HG03442 (cell line): Measurements from ENCODE around the gene NR2F1-AS1.
"Not testable (repeated sequence)": the region's sequence is repeated elsewhere in the genome, so short reads cannot be mapped to it uniquely, and the experiment has no call there.

ENCODE experiments used
- ATAC-seq: cut with Tn5 transposase; IDR thresholded peaks from one replicate; pipeline ENCODE4 v1.9.1; 2021; ENCODE audit warnings: mild to moderate bottlenecking, moderate library complexity; ENCODE audit not compliant: unreplicated experiment

Gene NR2F1-AS1

DNA sequence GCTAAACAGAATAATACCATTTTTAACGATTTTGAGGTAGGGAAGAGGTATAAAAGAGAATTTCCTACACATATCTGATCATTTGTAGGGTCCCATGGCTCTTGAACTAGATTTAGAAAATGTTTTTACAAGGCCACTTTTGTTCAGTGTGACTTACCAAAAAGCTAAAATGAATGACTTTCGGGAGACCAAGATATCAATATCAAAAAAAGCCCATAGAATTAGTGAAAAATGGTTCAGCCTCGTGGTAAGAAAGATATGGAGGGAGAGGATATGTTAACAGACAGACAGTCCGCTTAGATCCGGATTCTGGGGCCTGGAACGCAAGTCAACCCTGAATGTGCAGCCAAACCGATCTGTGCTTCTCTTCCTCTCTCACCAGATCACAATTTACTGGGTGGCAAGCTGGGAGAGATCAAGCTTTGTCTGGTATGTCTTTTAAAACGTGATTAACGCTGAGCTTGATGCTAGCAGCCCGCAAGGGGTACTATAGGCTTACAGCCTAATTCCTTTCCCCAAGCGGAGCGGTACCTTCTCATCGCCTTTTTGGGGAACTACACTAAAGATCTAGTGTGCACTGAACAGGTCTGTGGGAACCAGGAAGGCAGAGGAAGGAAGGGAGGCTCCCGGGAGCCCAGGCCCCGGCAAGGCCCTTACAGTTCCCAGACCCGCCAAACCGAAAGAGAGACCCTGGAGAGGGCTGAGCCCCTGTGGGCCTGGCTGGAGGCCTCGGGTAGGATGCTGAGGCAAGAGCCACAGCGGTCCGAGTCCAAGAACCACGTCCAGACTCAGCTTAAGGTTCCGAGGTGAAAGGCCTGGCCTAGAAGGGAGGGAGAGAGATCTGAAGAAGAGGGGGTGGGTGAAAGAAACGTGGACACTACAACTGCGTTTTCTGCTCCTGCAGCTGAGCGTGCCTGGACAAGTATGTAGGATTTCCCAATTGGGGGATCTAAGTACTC lies 2.9 kb downstream of the NR2F1-AS1 start:
- no peak for ATAC-seq

DNA sequence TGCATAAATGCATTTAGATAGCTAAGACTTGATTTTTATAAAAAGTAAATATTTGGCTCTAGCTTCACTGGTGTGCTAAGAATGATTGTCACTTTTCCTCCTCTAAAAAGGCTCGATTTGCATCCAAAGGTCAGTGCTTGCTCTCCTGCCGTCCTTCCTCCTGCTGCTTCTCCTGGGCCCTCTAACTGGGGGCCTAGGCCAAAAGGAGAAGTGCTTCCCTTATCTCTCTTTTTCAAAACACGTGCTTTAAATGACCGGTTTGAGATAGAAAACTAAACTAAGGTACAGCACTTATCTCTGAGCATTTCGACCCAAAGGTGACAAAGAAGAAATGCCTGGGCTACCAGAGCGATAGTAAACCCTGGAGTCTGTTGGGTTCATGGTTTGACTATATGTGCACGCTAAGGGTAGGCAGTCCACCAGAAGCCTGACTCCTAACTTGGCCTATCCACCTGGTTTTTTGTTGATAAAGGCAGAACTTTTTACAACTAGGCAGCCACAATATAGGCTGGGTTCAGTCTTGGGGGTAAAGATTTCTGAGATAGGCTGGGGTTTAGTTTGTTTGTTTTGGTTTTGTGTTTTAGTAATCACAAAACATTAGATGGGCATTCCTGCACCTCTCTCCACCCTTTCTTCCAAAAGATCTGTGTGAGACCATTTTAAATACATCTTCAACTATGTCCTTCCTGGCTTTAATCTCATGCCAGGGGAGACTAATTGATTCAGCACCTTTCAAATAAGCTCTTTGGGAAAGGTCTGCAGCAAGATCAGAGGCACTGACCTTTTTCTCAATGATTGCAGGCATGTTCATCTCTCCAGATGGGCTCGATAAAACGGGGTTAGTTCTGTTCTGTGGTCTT lies 3.8 kb downstream of the NR2F1-AS1 start:
- ATAC-seq = no peak

DNA sequence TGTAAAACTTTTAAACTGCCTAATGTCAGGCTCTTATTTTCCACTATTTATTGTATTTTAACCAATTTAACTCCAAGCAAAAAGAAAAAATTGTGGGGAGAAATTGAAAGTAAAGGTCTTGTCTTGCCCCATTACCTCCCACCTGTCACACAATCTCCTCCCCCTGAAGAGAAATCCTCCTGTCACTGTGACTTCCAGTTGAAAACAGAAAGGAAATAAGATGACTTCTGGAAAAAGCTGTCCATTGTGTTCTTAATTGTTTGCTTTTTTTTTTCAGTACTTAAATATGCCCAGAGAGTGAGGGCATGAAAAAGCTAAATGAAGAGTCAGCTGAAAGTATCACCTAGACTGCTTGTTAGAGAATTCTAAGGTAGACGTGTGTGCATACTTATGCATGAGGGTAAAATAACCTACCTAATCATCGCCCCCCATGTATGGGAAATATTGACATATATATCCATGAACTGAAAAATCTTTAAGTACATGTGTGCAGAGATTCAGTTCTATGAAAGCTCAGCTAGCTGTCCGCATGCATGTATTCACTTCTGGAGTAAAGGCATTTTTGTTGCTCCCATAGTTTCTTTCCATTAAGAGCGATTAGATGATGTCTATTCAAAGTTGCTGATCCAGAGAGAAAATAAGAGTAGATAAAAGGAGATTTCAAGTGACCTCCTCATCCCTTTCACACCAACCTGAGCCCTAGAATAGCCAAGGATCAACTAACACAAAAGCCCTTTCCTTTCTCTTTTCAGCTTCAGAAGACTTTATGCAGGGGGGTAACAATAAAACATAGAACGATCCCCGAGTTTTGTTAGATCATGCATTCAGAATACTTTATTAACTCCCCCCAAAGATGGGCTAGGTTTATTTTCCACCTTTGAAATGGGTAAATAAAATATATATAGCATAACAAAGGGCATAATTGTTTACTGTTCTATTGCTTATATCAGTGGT lies 5.3 kb downstream of the NR2F1-AS1 start:
- ATAC-seq = no peak

DNA sequence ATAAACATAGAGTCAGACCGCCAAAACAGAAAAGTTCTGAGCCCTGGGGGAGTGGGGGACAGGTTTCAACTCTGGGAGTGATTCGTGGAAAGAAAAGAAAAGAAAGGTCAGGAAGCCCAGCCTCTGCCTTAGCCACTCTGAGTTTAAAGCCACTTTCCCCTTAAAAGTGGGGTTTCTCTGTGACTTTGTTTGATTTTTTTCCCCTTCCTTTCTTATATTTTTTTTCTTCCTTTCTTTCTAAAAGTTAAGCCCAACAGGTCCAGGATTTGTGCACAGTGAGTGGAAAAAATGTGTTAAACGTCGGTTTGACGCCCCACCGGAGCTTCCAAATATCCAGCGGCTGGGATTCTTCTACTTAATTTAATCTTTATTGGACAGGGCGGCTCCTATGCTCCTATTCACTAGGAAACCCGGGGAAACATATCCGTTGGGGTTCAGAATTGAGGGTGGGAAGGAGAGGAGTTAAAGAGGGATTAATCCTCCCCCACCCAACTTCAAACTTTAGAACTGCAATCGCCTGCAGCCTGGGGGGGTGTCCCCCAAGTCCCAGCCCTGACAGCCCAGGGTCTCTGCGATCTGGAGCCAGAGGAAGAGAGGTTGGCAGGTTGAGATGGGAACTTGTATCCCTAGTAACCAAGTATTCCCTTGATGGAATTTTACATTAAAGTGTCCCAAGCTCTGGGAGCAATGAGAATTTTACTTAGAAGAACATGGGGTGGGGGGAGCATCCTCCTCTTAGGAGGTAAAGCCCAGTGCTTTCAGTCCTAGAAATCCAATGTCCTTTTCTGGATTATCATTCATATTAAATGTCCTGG lies 6.3 kb downstream of the NR2F1-AS1 start:
- no peak for ATAC-seq

DNA sequence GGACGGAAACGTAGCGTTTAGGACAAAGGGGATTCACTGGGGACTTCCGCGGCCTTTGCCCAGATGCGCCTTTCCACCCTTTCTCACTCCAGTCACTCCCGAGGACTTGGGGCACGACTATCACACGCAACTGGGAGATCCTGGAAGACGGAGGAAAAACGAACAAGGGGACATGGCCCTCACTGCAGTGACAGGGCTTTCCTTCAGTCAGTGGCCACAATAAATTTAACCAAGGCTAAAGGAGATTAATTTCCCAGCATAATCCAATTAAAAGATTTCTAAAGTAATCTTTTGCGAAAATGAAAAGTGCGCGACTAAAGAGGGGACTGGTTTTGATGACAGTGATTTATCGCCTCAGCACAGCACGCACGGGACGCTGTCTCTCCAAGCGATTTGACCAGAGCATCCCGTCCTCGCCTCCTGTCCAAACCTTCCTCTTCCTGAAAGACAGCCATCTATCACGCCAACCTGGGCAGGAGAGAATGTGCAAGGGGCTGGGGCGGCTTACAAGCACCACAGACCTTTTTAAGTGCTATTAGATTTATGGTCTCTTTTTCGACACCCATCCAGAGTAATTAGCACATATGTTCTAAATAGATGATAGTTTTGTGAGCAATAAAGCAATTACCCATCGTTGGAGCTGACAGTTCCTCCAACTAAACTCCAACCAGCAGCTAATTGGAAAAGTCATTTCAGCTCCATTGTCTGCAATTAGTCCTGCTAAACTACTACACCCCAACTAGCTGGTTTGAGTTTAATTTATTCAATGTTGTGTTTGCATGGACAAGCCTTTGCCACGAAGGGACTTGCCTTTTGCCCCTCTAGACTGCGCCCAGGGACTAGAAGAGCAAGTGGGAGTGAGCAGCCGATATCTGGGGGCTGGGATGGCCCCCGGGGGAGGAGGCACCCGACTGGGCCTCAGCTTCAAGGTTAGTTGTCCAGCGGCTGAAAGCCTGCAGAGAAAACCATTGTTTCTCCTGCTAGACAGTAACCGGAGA lies 7.4 kb downstream of the NR2F1-AS1 start:
- no peak for ATAC-seq

DNA sequence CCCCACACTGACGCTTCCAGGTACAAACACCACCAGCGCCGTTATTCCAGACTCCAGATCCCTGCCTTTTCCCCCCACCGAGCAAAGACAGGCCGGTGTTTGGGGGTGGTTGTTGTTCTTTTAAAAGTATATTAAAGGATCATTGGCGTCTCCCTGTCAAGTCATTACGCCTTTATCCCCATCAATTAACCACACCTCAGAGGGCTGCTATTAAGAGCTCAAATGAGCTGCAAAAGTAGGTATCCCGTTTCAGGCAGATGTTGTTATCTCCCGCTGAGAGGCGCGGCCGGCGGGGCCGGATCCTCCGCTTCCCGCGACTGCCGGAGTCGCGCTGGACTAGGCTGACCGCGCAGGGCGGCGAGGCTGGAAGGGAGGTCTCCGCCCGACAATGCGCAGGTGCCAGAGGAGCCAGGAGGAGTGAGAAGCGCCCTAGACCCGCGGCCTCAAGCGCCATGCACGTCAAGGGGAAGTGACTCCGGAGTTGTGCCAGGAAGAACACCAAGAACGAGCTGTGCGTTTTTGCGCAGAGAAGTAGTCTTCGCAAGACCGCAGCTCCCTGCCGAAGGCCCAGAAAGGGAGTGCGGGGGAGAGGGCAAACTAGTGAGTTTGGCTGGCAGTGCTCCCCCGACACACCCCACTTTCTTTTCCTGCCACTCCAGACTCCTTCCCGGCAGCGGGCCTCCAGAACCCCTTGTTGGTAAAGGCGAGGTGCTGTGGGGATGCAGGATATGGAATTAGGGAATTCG lies 8.2 kb downstream of the NR2F1-AS1 start:
- ATAC-seq = no peak

DNA sequence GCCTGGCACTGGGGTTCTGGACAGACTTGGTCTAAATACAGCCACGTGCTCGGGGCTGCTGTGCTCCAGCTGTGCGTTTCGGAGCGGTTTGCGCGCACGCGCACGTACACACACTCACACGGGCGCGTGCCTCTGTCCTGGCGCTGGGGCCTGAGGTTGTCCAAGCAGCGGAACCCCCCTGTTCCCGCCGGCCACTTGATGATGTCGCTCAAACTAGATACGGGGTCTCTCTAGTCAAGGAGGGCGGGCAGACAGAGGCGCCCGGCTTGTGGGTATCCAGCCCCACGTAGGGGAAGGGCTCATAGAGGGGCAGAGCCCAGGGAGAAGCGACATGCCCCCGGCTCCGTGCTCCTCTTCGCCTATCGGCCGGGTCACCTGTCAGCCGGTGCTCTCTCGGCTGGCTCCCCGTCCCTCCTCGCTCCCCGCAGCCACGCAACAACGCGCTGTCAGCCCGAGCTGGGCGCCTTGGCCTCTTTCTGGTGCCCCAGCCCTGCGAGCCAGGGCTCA lies 8.9 kb downstream of the NR2F1-AS1 start:
- no peak for ATAC-seq

DNA sequence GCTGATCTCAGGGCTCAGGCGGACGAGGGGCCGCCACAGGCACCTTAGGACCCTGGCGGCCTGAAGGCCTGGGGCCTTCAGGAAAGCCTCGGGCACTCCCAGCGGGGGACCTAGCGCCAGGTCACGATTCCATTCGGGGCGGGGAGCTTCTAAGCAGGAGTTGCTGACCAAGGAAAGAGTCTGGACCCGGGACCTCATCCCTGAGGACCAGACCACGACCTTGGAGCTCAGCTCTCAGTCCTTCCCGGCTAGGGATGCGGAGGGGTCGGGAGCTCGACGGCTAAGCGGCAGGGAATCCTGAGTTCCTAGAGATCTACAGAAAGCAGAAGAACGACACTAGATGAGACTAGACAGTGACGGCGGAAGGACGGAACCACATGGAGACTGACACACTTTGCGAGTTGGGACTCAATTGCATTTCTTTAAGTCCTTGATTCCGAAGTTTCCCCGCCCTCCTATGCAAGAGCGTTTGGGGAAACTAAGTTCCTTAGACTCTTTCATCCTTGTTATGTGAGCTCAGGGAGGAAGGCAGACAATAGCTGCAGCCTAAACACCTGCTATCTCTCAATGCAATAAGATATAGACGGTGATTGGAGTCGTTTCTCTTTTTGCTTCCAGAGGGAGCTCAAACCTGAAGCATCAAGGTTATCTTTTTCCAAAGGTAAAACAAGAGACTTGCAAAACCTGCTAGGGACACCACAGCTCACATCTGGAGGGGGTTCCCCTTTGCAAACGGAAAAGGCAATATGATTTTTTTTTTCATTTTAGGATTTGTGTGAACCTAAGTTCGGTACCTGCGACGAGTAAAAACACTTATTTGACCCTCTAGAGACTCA lies 9.7 kb downstream of the NR2F1-AS1 start:
- ATAC-seq = no peak

DNA sequence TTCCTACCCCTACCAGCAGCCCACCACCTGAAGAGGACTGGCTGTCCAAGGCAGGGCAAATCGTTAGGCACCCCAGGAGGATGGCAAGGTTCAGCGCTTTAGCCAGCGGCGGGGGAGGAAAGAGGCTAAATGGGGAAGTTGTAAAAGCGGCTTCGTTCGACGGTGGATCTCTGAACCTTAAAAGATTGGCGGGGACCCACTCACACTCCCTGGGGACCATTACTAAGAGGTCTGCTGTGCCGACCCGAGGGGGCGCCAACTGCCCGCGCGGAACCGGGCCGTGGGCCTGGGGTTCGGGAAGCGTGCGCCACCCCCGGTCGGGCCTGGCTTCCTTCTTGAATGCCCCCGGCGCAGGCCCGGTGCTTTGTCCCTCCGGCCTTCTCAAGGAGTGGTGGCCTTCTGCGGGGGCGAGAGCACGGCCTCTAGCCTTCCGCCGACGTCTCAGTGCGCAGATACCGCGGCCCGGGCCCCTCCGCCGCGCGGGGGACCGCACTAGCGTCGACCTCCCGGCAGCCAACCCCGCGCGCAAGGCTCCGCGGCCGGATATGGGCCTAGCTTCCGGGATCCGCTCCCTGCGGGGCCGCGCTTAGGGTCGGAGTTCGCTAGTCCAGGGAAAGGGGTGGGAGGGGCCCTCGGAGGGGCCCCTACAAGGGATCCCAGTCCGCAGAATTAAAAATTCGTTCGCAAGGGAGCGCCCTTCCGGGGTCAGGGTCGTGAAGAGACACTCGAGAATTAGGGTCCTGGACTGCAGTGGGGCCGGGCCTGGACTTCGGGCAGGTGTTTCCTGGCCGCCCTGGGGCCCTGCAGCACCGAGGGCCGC lies 10.5 kb downstream of the NR2F1-AS1 start:
- ATAC-seq = peak; percentile 52

DNA sequence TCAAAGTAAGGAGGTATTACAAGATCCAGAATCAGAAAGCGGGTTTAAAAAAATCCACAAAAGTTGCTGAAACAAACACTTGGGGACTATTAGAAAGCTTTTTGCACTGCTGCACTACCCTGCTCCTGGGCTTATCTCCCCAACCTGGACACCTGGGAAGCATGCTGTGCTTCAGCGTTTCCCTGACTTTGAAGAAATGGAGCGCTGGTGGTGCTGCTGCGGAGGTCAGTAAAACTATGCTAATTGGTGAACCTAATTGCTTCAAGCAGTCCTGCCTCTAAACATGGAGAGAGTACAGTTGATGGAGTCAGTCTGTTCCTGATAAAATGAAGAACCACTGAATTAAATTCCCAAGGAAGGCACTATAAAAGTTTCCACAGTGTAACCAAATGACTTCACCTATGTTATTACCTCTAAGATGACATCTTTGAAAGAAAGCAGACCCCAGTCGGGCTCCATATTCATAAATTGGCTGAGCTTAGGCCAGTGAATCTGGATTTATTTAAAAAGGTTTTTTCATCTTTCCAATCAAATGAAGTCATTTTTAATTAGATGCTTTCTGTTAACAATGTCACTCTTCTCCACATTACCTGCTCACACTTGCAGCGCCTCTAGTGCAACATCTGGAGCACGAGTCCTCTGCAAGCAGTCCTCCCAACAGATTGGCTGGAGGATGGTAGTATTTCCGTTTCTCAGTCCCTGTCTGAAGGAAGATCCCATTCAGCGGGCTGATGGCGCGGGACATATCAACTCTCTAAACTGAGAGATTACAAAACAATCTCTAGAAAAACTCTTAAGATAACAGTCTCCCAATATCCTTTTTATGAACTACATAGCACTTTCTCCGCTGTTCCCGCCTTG lies 11.5 kb downstream of the NR2F1-AS1 start:
- ATAC-seq = no peak

DNA sequence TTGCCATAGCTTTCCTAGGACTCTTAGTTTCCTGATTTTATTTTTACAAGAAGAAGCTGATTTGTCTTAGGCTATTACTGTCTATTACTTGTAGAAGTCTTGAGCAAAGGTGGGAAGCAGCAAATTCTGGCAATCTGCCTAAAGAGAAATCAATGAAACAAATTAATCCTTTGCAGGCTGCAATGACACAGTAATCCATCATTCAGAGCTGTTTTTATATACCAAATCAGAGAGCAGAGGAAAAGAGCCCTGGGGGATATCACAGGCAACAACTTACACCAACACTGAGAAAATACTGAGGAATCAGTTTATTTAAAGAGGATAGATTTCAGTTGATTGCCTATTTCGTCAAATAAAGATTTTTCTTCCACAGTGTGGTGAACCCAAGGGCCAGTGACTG lies 13.6 kb downstream of the NR2F1-AS1 start:
- ATAC-seq = no peak

DNA sequence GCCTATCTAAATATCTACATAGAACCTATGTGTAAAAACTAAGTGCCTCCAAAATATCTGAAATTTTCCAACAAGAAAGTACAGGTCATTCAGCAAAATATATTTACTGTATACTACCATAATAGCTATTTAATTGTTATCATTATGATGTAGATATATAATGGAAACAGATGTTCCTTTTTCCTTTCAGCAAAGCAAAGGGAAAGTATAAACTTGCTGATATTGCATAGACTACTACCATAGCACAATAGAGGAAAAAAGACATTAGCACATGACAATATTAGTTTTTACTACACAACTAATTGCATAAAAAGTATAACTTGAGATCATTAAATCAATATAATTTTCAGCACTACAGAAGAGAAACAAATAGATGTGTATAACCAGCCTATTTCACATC lies 14.9 kb downstream of the NR2F1-AS1 start:
- ATAC-seq = no peak

DNA sequence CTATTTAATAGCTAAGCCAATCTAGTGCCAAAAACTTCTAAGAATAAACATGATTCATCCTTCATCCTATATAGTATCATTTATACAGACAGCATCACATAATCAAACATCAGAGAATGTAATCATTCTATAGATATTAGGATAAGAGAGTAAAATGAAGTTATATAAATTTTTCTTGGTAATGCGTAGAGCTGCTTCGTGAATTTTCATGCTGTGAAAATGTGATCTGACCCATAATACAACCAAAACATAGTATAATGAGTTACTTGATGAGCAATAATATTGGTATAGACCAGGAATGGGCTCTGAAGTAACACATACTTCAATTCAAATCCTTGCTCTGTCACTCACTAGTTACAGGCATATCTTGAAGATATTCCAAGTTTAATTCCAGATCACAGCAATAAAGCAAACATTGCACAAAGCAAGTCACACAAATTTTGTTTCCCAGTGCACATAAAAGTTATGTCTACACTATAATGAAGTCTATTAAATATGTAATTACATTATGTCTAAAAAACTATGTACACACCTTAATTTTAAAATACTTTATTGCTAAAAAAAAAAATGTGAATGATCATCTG lies 23.9 kb downstream of the NR2F1-AS1 start:
- ATAC-seq = no peak

DNA sequence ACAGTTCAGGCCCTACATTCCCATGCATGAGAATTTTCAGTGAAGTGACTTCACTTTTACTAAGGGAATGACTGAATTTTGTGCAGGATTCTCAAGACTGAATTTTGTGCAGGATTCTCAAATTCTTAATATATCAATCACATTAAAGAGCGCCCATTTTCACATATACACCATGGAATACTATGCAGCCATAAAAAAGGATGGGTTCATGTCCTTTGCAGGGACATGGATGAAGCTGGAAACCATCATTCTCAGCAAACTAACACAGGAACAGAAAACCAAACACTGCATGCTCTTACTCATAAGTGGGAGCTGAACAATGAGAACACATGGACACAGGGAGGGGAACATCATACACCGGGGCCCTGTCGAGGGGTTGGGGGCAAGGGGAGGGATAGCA lies 31.4 kb downstream of the NR2F1-AS1 start:
- ATAC-seq = not testable (repeated sequence)

DNA sequence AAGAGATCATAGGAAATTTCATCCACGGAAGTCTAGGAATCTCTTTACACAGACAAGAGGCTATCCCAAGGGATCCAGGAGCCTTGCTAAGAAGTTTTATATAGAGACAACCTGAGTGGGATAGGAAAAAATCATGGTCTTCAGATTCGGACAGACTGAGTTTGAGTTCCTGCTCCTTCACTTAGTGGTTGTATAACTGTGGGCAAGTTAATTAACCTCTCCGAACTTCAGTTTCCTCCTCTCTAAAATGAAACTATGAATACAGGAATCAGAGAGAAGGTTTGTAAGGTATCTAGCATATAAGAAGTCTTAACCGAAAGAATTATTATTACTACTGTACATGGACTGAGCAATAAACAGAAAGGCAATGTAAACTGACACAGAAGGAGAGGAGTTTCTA lies 35.1 kb downstream of the NR2F1-AS1 start:
- no peak for ATAC-seq
